PC-3 (cell line): ENCODE measurements around the gene MALAT1. TPM values are rescaled to one million over a fixed set of nuclear protein-coding genes. Genes with fewer than 3 reads are reported as not detected.

Experiments used
- ATAC-seq: fragments of 200-7000 bp; cut with Tn5 transposase; 2 replicates; pipeline ENCODE4 v1.9.1; 2020; ENCODE audit warnings: mild to moderate bottlenecking, moderate library complexity
- BruUV-seq: library from RNA; stranded (reverse); fragments of 400-500 nt; replicated peaks from 2 replicates; lab custom pipeline; 2021; lab: Mats Ljungman, UMichigan
- CTCF ChIA-PET: fragments of 300-600 bp; sonication (Branson Sonifier 250); formaldehyde crosslinking; loops from one replicate; lab custom pipeline; 2022; ENCODE audit warnings: antibody characterized with exemption; lab: Charles Lee
- POLR2A ChIA-PET: fragments of 300-600 bp; sonication (Branson Sonifier 250); formaldehyde crosslinking; loops from one replicate; lab custom pipeline; 2022; ENCODE audit warnings: antibody characterized with exemption; ENCODE audit not compliant: unreplicated experiment; lab: Charles Lee
- DNase-seq: peaks from one replicate; pipeline ENCODE4 v3.0.0-alpha.2; 2015
- H2AFZ ChIP-seq: fragments of 300-600 bp; sonication (generic); 2 replicates; pipeline ENCODE4 v1.6.0; 2016; ENCODE audit warnings: antibody characterized with exemption, low read length
- H3F3A ChIP-seq: fragments of 300-600 bp; sonication (generic); one replicate; pipeline ENCODE4 v1.6.0; 2017; ENCODE audit warnings: antibody characterized with exemption, low read length, control low read depth, mild to moderate bottlenecking; ENCODE audit not compliant: unreplicated experiment
- H3K27ac ChIP-seq: fragments of 300-600 bp; sonication (generic); 2 replicates; pipeline ENCODE4 v1.5.1; 2016; ENCODE audit warnings: mild to moderate bottlenecking, low read length
- H3K27me3 ChIP-seq: fragments of 300-600 bp; sonication (generic); 2 replicates; pipeline ENCODE4 v1.6.1; 2016; ENCODE audit warnings: low read length, mixed read lengths
- H3K36me3 ChIP-seq: fragments of 300-600 bp; sonication (generic); 2 replicates; pipeline ENCODE4 v1.6.1; 2016; ENCODE audit warnings: low read depth, mixed run types, low read length, mixed read lengths
- H3K4me1 ChIP-seq: fragments of 300-600 bp; sonication (generic); 2 replicates; pipeline ENCODE4 v1.5.1; 2016; ENCODE audit warnings: low read length; ENCODE audit not compliant: insufficient read depth
- H3K4me2 ChIP-seq: fragments of 300-600 bp; sonication (generic); 2 replicates; pipeline ENCODE4 v1.6.0; 2016; ENCODE audit warnings: low read length
- H3K4me3 ChIP-seq: fragments of 300-600 bp; sonication (generic); 2 replicates; pipeline ENCODE4 v1.5.1; 2016; ENCODE audit warnings: mild to moderate bottlenecking, low read length, mixed read lengths
- H3K79me2 ChIP-seq: fragments of 300-600 bp; sonication (generic); 2 replicates; pipeline ENCODE4 v1.6.1; 2017; ENCODE audit warnings: low read length, mixed read lengths
- H3K9ac ChIP-seq: fragments of 300-600 bp; sonication (generic); 2 replicates; pipeline ENCODE4 v1.6.0; 2016; ENCODE audit warnings: mild to moderate bottlenecking, low read length
- H3K9me2 ChIP-seq: fragments of 300-600 bp; sonication (generic); replicated peaks from 2 replicates; pipeline ENCODE4 v1.6.1; 2016; ENCODE audit warnings: mixed run types, low read length, mixed read lengths
- H3K9me3 ChIP-seq: fragments of 300-600 bp; sonication (generic); 2 replicates; pipeline ENCODE4 v1.6.1; 2016; ENCODE audit warnings: low read length, mixed read lengths
- H4K20me1 ChIP-seq: fragments of 300-600 bp; sonication (generic); 2 replicates; pipeline ENCODE4 v1.6.1; 2016; ENCODE audit warnings: low read length, mixed read lengths
- CTCF ChIP-seq: fragments of 300-600 bp; sonication (generic); conservative IDR thresholded peaks from 2 replicates; pipeline ENCODE4 v1.5.1; 2017; ENCODE audit warnings: antibody characterized with exemption, low read depth, mild to moderate bottlenecking, low read length
- EZH2 ChIP-seq: fragments of 300-600 bp; sonication (generic); IDR thresholded peaks from one replicate; pipeline ENCODE4 v1.6.1; 2017; ENCODE audit warnings: antibody characterized with exemption, mild to moderate bottlenecking, low read length; ENCODE audit not compliant: unreplicated experiment
- EZH2phosphoT487 ChIP-seq: fragments of 300-600 bp; sonication (generic); IDR thresholded peaks from 2 replicates; pipeline ENCODE4 v1.6.1; 2018; ENCODE audit warnings: mild to moderate bottlenecking, antibody characterized with exemption, low read length, borderline replicate concordance
- intact Hi-C: fragments of 100-400 bp; cut with micrococcal nuclease; formaldehyde crosslinking; loops from 2 replicates; pipeline ENCODE4 v1.9.0; 2023
- total RNA-seq: library from RNA; depleted of rRNA; stranded (reverse); fragments of >200 nt; gene quantifications from 2 replicates; pipeline ENCODE4 v1.2.3, GENCODE V29; 2014

Gene MALAT1
- total RNA-seq, 1 experiment from 2014 or later: 1,345 TPM

GRCh38 chr11:65524741-65525545 is 26.1 kb downstream of the MALAT1 start, which contains the start of gene SCYL1:
Gene SCYL1, plus strand, starts transcription at chr11:65525083. Its CDS starts 71 bp downstream, at chr11:65525154.
- no peak for TF ChIP-seq EZH2
- TF ChIP-seq CTCF: no peak
- TF ChIP-seq EZH2phosphoT487: no peak
- Histone ChIP-seq H3K4me1 (peaks cover 11% of the 10 kb centered on the region), H3K27ac (peak within 1 kb of the TSS; percentile 52), H3K27me3 (no peaks in the 10 kb centered on the region), H3K4me2 (peak within 1 kb of the TSS; percentile 98), H3K9me3 (no peaks in the 10 kb centered on the region), H3K4me3 (peak within 1 kb of the TSS; percentile 99), H3F3A (peaks cover 3% of the 10 kb centered on the region), H3K36me3 (peaks cover 10% of the 10 kb centered on the region; the same call in 1 of the 2 replicates), H4K20me1 (no peaks in the 10 kb centered on the region), H2AFZ (peak within 1 kb of the TSS; percentile 84), H3K9me2 (no peaks in the 10 kb centered on the region), H3K79me2 (peaks cover 21% of the 10 kb centered on the region), H3K9ac (peak within 1 kb of the TSS; percentile 99)
- ChIA-PET CTCF (interaction anchor here (0.6 to 1.0 kb wide), 4 partner anchors 35 to 109 kb away, joined by 3 to 12 read pairs (median 6); partner anchors contain the start of gene FAM89B), POLR2A (interaction anchor here (0.5 to 0.9 kb wide), 3 partner anchors 21 to 263 kb away, joined by 3 to 7 read pairs (median 6); partner anchors contain the start of gene POLA2)
- BruUV-seq: no TSS peak
- DNase-seq: peak; percentile 70
- ATAC-seq: peak; percentile 90
- intact Hi-C loops: no loop called here

GRCh38 chr11:65525546-65526480 is 27.0 kb downstream of the MALAT1 start:
- Histone ChIP-seq H3K79me2 (peaks cover 21% of the 10 kb centered on the region), H3K4me1 (peaks cover 11% of the 10 kb centered on the region), H3F3A (peaks cover 3% of the 10 kb centered on the region), H3K9ac (peak overlapping the region; percentile 99), H3K4me3 (peak overlapping the region; percentile 99), H3K9me2 (no peaks in the 10 kb centered on the region), H3K9me3 (no peaks in the 10 kb centered on the region), H4K20me1 (no peaks in the 10 kb centered on the region), H3K36me3 (peaks cover 18% of the 10 kb centered on the region; the same call in 1 of the 2 replicates), H3K27ac (0 out of 2 replicates have a peak overlapping the region, but pooled peaks have one; percentile 52), H2AFZ (peak overlapping the region; percentile 84), H3K27me3 (no peaks in the 10 kb centered on the region), H3K4me2 (peak overlapping the region; percentile 98)
- intact Hi-C loops: no loop called here
- ChIA-PET CTCF (interaction anchor here (0.6 to 1.0 kb wide), 4 partner anchors 34 to 110 kb away, joined by 3 to 12 read pairs (median 6); partner anchors contain the start of gene FAM89B), POLR2A (interaction anchor here (0.5 to 0.9 kb wide), 3 partner anchors 20 to 264 kb away, joined by 3 to 7 read pairs (median 6); partner anchors contain the start of gene POLA2)
- ATAC-seq (no peak), DNase-seq (no peak)
- TF ChIP-seq CTCF: no peak
- TF ChIP-seq EZH2phosphoT487: no peak
- BruUV-seq: TSS peak; percentile 56
